GM03348 (cell line): Measurements from ENCODE around the gene KIR2DL3.
"Not testable (repeated sequence)": the region's sequence is repeated elsewhere in the genome, so short reads cannot be mapped to it uniquely, and the experiment has no call there.

Source experiments
- DNase-seq: peaks from one replicate; pipeline ENCODE4 v3.0.0; 2012; ENCODE audit warnings: low spot score

KIR2DL3 gene

GRCh38 chr19:54738306-54738705, at the start of gene KIR2DL3:
TSS of gene KIR2DL3 (plus strand) at chr19:54738513. CDS start at chr19:54738546, 33 bp downstream.
- DNase-seq, result not testable (repeated sequence)

GRCh38 chr19:54691582-54692297, 46.6 kb upstream of the KIR2DL3 start:
- no peak for DNase-seq

- no peak for DNase-seq
These were observed 46.1 kb upstream of the KIR2DL3 start for GRCh38 chr19:54692298-54692615.

- DNase-seq, result no peak
These were observed 43.7 kb upstream of the KIR2DL3 start for GRCh38 chr19:54694648-54695047.

GRCh38 chr19:54696117-54696548, 42.2 kb upstream of the KIR2DL3 start:
- no peak for DNase-seq

- no peak for DNase-seq
These were observed 41.5 kb upstream of the KIR2DL3 start for GRCh38 chr19:54696766-54697165.

GRCh38 chr19:54697716-54698115, 40.6 kb upstream of the KIR2DL3 start:
- DNase-seq, result not testable (repeated sequence)

- DNase-seq, result no peak
These were observed 33.4 kb upstream of the KIR2DL3 start for GRCh38 chr19:54704928-54705327.

GRCh38 chr19:54707962-54708361, 30.4 kb upstream of the KIR2DL3 start:
- no peak for DNase-seq

GRCh38 chr19:54708781-54709180, 29.5 kb upstream of the KIR2DL3 start:
- DNase-seq, result no peak

GRCh38 chr19:54709212-54709948, 28.9 kb upstream of the KIR2DL3 start:
- DNase-seq, result no peak

GRCh38 chr19:54709956-54710355, 28.4 kb upstream of the KIR2DL3 start:
- DNase-seq, result not testable (repeated sequence)

GRCh38 chr19:54724142-54724541, 14.2 kb upstream of the KIR2DL3 start, which contains the start of gene KIR3DL3:
TSS of gene KIR3DL3 (plus strand) at chr19:54724442. CDS start at chr19:54724497, 55 bp downstream.
- DNase-seq, result no peak

- no peak for DNase-seq
These were observed 13.7 kb upstream of the KIR2DL3 start for GRCh38 chr19:54724644-54725043.

- no peak for DNase-seq
These were observed 13.0 kb upstream of the KIR2DL3 start for GRCh38 chr19:54725321-54725720.

- no peak for DNase-seq
These were observed 10.8 kb upstream of the KIR2DL3 start for GRCh38 chr19:54727562-54727961.

- no peak for DNase-seq
These were observed 10.1 kb upstream of the KIR2DL3 start for GRCh38 chr19:54728167-54728566.

GRCh38 chr19:54729416-54730188, 8.7 kb upstream of the KIR2DL3 start:
- DNase-seq, result no peak

- no peak for DNase-seq
These were observed 7.1 kb upstream of the KIR2DL3 start for GRCh38 chr19:54731191-54731590.

- DNase-seq, result no peak
These were observed 402 bp downstream of the KIR2DL3 start for GRCh38 chr19:54738715-54739114.

- DNase-seq, result no peak
These were observed 1.5 kb downstream of the KIR2DL3 start for GRCh38 chr19:54739587-54740497.

- not testable (repeated sequence) for DNase-seq
These were observed 3.6 kb downstream of the KIR2DL3 start for GRCh38 chr19:54741950-54742349.
